PFSK-1 (cell line): ENCODE results near the gene GUCA2A.

Experiments
- POLR2AphosphoS5 ChIP-seq: IDR thresholded peaks from 2 replicates; pipeline ENCODE4 v1.6.1; 2012; ENCODE audit warnings: low read depth, mild to moderate bottlenecking, control low read depth, low read length, moderate library complexity
- TAF1 ChIP-seq: IDR thresholded peaks from 2 replicates; pipeline ENCODE4 v1.6.1; 2012; ENCODE audit warnings: low read length, control low read depth, borderline replicate concordance; ENCODE audit not compliant: insufficient read depth

- TF ChIP-seq POLR2AphosphoS5 (no peak), TAF1 (no peak)
These were observed 19.7 kb downstream of the GUCA2A start for GRCh38 chr1:42144711-42145388.
